Activated CD8-positive, alpha-beta memory T cell treated with anti-CD3 and anti-CD28 coated beads for 36 hours (primary cell): Measurements from ENCODE around the gene TMEM106C. TPM values are rescaled to one million over a fixed set of nuclear protein-coding genes. Genes with fewer than 3 reads are reported as not detected.

Source experiments
- CTCF ChIA-PET: fragments of 350-600 bp; sonication (Branson Sonifier 250); formaldehyde crosslinking; loops from one replicate; lab custom pipeline; 2021; ENCODE audit warnings: antibody characterized with exemption; lab: Charles Lee
- POLR2A ChIA-PET: fragments of 350-600 bp; sonication (Branson Sonifier 250); formaldehyde crosslinking; loops from one replicate; lab custom pipeline; 2021; ENCODE audit warnings: antibody characterized with exemption; lab: Charles Lee
- total RNA-seq, 2 experiments: library from RNA; stranded (reverse); gene quantifications; one replicate each; pipeline ENCODE4 v1.2.3, GENCODE V29; 2021

TMEM106C gene
- total RNA-seq, 2 experiments from 2014 or later = 199 to 200 TPM

- ChIA-PET CTCF (no interaction called here), POLR2A (no interaction called here)
Observed at GRCh38 chr12:47988073-47989022, 25.0 kb downstream of the TMEM106C start.

DNA sequence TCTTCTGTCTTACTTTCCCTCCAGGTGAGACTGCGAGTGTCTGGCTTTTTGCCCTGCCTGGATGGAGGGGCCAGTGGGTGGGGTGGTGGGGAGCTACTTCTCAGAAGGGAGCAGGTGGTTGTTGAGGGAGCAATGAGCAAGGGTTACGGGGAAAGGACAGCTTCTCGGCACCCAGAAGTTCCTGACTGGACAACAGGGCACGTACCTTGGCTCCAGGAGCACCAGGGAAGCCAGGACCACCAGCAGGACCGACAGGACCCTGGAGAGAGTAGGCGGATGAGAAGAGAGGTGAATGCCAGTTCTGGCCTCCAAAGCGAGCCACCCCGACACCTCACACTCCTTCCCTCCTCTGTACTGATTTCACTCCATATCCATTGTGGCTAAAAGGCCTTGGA is 25.6 kb downstream of the TMEM106C start:
- ChIA-PET CTCF (no interaction called here), POLR2A (no interaction called here)

GRCh38 chr12:47989666-47990065 is 26.3 kb downstream of the TMEM106C start:
- ChIA-PET CTCF (interaction anchor here (1.0 kb wide), 1 partner anchor 26 kb away, joined by 3 read pairs; the partner anchor contains the start of gene TMEM106C), POLR2A (interaction anchor here (1.0 to 1.1 kb wide), 2 partner anchors 8 to 85 kb away, joined by 3 to 4 read pairs; partner anchors contain the start of gene VDR)

DNA sequence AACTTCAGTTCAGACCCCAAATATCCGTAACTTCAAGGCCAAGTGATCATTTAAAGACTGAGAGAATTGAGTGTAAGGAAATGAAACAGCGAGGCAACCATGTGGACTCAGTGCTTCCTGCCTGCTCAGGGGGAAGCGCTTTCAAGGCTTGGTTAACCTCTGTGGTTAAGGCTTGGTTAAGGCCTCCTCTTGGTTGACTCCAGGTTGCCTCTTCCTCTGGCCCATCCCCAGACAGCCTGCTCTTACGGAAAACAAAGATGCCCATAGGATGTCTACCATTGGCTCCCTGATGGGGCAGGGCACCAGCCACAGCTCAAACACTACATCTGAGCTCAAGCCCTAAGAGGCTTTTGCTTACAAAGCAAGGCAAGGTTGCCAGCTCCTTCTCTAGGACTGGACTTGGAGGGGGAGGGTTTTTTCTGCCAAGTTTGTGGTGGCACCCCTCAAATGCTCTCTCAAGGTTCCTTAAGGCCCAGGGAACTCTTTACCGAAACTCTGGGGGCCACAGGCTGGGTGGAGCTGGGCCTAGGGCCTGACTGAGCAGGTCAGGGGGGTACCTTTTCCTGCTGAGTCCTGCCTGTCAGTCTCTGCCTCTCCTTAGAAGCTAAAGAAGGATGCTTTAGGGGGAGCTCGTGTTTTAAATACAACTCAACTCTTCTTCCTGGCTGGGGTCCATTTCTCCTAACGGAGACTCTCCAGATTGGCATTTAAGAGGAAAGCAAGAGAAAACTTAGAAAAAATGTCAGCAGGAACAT is 27.1 kb downstream of the TMEM106C start:
- POLR2A ChIA-PET = interaction anchor here (1.0 to 1.1 kb wide), 2 partner anchors 8 to 86 kb away, joined by 3 to 4 read pairs; partner anchors contain the start of gene VDR
- CTCF ChIA-PET = interaction anchor here (0.7 to 1.3 kb wide), 3 partner anchors 27 to 152 kb away, joined by 3 to 4 read pairs (median 3); partner anchors contain the start of gene TMEM106C

GRCh38 chr12:47991106-47992061 is 28.0 kb downstream of the TMEM106C start:
- CTCF ChIA-PET = interaction anchor here (1.3 to 1.5 kb wide), 2 partner anchors 11 to 153 kb away, joined by 4 to 5 read pairs; no protein-coding TSS in a partner anchor

GRCh38 chr12:47992776-47993175 is 29.4 kb downstream of the TMEM106C start:
- ChIA-PET CTCF (interaction anchor here (1.5 kb wide), 1 partner anchor 9 kb away, joined by 5 read pairs; no protein-coding TSS in a partner anchor), POLR2A (no interaction called here)

More at GRCh38 chr12:47991106-47992061, 28.0 kb downstream of the TMEM106C start:
- POLR2A ChIA-PET = no interaction called here

DNA sequence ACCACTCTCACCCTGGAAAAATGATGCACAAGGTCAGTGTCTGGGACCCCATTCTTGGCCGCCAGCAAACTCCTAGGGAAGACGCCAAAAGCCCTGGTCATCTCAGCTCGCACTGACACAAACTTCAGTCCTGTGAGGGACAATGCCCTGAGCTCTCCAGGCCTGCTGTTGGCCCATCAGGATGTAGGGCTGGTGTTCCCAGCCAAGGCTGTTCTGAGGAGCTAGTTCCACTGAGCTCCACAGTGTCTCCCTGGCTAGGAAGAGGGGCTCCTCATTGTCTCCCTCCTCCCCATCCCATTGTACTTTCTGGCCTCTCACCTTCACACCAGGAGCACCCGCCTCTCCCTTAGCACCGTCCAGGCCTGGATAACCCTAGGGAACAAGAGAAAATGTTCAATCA is 30.1 kb downstream of the TMEM106C start:
- CTCF ChIA-PET = no interaction called here
- POLR2A ChIA-PET = no interaction called here

GRCh38 chr12:47995981-47996401 is 32.6 kb downstream of the TMEM106C start:
- ChIA-PET POLR2A (no interaction called here), CTCF (no interaction called here)

GRCh38 chr12:47997321-47997720 is 33.9 kb downstream of the TMEM106C start:
- POLR2A ChIA-PET = no interaction called here

GRCh38 chr12:47999816-48000215 is 36.4 kb downstream of the TMEM106C start:
- POLR2A ChIA-PET = no interaction called here
- CTCF ChIA-PET = no interaction called here

More at GRCh38 chr12:47997321-47997720, 33.9 kb downstream of the TMEM106C start:
- CTCF ChIA-PET = no interaction called here

DNA sequence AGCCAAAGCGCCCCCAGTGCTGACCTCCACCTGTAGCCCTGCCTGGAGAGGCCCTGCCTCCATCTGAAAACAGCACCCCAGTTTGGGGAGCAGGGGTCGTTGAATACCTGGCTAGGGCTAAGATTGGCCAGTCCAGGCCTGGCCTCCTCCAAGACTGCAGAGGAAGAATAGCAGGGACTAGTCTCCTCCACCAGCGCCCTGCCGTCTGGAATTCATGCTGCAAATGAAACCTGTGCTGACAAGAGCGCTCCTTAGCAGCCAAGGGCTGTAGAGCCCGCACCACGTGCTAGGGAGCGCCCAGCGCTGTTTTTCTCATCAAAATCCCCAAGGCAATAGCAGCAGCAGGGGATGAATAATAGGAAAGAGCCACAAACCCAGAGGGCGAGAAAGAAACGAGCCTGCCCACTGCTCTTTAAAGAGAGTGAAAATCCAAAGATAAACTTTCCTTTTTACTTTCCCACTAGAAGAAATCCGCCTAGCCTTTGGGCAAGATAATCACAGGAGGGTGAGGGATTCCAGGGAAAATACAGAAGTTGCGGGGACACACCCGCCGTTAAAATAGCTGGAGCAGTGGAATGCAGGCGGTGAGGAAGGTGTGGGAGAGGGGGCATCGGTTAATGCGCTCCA is 37.6 kb downstream of the TMEM106C start:
- ChIA-PET CTCF (interaction anchor here (1.9 kb wide), 1 partner anchor 9 kb away, joined by 5 read pairs; no protein-coding TSS in a partner anchor), POLR2A (no interaction called here)

DNA sequence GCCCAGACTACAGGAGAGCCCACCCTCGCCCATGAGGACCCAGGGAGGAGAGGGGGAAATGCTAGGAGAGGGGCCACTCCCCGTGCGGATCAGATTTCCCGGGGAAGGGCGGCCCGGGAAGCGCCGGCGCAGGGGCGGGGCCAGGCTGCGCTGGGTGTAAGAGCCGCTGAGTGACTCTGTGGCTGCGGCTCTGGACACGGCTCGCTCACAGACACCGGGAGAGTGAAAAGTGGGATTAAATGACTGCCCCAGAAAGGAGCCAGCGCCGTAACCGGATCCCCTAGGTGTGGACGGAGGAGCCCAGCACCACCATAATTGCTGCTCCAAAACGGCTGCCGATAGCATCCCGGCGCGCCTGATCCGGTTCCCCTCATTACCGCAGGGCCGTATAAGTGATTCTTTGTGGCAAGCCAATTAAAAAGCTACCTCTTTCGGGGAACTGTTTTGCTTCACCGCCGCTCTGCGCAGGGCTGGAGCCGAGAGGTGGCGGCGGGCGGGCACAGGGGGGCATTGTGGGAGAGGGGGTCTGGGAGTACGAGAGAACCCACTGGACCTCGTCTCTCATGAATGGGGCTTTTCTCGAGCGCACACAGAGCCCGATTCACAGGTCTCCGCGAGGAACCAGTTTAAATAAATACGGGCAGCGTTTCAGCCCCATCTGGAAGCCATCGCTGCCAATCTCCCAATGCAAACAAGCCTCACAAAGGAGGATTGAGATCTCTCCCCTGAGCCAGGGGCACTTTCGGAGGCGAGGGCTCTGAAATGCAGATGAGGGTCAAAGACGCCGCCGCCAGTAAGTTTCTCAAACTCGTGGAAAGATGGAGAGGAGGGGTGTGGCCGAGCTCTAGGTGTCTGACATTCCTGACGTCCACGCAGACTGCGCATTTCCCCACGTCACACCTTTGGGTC is 38.4 kb downstream of the TMEM106C start:
- ChIA-PET POLR2A (no interaction called here), CTCF (interaction anchor here (1.9 kb wide), 1 partner anchor 10 kb away, joined by 5 read pairs; no protein-coding TSS in a partner anchor)

GRCh38 chr12:48002414-48002730 is 39.0 kb downstream of the TMEM106C start:
- POLR2A ChIA-PET = no interaction called here
- CTCF ChIA-PET = interaction anchor here (1.9 kb wide), 1 partner anchor 11 kb away, joined by 5 read pairs; no protein-coding TSS in a partner anchor

GRCh38 chr12:48002773-48003218 is 39.4 kb downstream of the TMEM106C start:
- POLR2A ChIA-PET = no interaction called here
- CTCF ChIA-PET = interaction anchor here (1.9 kb wide), 1 partner anchor 11 kb away, joined by 5 read pairs; no protein-coding TSS in a partner anchor

DNA sequence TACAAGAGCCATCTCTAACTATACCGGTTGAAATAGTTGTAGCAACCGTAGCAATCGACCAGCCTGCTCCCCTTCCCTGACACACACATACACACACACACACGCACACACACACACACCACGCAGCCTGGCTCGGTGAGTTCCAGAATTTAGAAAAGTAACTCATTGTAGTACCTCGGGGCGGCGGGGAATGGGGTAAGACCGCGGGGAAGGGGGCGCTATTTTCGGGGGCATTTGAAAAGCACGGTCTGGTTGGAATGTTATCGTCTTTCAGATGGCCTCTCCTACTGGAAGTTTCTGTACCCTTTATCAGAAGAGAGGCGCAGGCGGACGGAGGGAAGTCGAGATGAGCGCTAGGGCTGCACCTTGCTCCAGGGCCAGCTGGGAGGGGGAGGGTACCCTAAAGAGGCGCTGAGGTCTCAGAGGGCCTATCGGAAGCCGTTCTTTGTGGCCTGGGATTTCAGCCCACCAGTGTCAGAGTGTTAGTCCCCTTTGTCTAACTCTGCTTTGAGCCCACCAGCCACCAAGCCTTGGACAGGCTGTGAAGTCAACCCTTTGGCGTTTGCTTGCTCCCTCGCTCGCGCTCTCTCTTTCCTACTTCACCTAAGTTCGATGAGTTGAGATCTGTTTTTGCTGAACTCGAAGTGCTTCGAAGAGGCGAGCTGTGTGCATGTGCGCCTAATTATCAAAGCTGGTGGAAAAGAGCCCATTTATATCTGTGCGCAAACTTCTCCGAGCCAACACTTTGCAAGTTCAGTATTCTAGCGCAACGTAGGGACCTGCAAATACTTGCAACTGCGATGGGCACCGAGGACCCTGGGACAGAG is 40.0 kb downstream of the TMEM106C start:
- ChIA-PET POLR2A (no interaction called here), CTCF (interaction anchor here (1.9 kb wide), 1 partner anchor 12 kb away, joined by 5 read pairs; no protein-coding TSS in a partner anchor)
